GM18873 (cell line): ENCODE data around the gene LTV1.

Experiments used
- ATAC-seq: cut with Tn5 transposase; IDR thresholded peaks from one replicate; pipeline ENCODE4 v1.9.1; 2021; ENCODE audit warnings: mild to moderate bottlenecking, moderate library complexity, moderate number of reproducible peaks; ENCODE audit not compliant: unreplicated experiment, low FRiP score

LTV1 gene

GRCh38 chr6:143884216-143884900, 41.2 kb downstream of the LTV1 start:
- ATAC-seq: no peak

GRCh38 chr6:143885116-143885515, 42.0 kb downstream of the LTV1 start:
- ATAC-seq: no peak

- no peak for ATAC-seq
These were observed 51.5 kb downstream of the LTV1 start for GRCh38 chr6:143894655-143895054.

- no peak for ATAC-seq
These were observed 53.2 kb downstream of the LTV1 start for GRCh38 chr6:143896126-143896860.

- ATAC-seq: no peak
These were observed 57.2 kb downstream of the LTV1 start for GRCh38 chr6:143900358-143900757.

GRCh38 chr6:143901885-143902750, 59.0 kb downstream of the LTV1 start:
- peak; percentile 96 for ATAC-seq

- ATAC-seq: no peak
These were observed 59.7 kb downstream of the LTV1 start for GRCh38 chr6:143902827-143903226.

- ATAC-seq: no peak
These were observed 67.9 kb downstream of the LTV1 start for GRCh38 chr6:143911028-143911427.

- ATAC-seq: no peak
These were observed 69.5 kb downstream of the LTV1 start for GRCh38 chr6:143912671-143913070.
